ENCODE data around the gene KRT34. TPM values are rescaled to one million over a fixed set of nuclear protein-coding genes. Genes with fewer than 3 reads are reported as not detected.
"Not testable (repeated sequence)": the region's sequence is repeated elsewhere in the genome, so short reads cannot be mapped to it uniquely, and the experiment has no call there.

The KRT34 gene
- total RNA-seq, 4 donors from 2014 or later, result not detected

- peaks cover 0 to 4% (median 3%) of the 10 kb centered on the region in 3 donors for H3K9me3 ChIP-seq
- ATAC-seq, result no peak
- no peaks in the 10 kb centered on the region for H3K36me3 ChIP-seq
- no peak overlapping the region for H3K27ac ChIP-seq
- no peak for DNase-seq
- no peak overlapping the region for H3K4me3 ChIP-seq
- TF ChIP-seq, protein P1, sequence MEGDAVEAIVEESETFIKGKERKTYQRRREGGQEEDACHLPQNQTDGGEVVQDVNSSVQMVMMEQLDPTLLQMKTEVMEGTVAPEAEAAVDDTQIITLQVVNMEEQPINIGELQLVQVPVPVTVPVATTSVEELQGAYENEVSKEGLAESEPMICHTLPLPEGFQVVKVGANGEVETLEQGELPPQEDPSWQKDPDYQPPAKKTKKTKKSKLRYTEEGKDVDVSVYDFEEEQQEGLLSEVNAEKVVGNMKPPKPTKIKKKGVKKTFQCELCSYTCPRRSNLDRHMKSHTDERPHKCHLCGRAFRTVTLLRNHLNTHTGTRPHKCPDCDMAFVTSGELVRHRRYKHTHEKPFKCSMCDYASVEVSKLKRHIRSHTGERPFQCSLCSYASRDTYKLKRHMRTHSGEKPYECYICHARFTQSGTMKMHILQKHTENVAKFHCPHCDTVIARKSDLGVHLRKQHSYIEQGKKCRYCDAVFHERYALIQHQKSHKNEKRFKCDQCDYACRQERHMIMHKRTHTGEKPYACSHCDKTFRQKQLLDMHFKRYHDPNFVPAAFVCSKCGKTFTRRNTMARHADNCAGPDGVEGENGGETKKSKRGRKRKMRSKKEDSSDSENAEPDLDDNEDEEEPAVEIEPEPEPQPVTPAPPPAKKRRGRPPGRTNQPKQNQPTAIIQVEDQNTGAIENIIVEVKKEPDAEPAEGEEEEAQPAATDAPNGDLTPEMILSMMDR (IDR thresholded peaks at IDR 0.05 in 4 of 5, conservative IDR thresholded peaks at IDR 0.05 in 1 of 5), result no peak
- TF ChIP-seq POLR2A (IDR thresholded peaks at IDR 0.05), result no peak
- intact Hi-C loops (cut with DNase I; ENCODE audit: low total_unique reads) (no loop called here), in situ Hi-C loops (cut with MboI; ENCODE audit: low sequenced_read_pairs in 4 of 4) (no loop called here)
- no peaks in the 10 kb centered on the region for H3K27me3 ChIP-seq
- no peaks in the 10 kb centered on the region for H3K4me1 ChIP-seq
These were observed 1.6 kb upstream of the KRT34 start for GRCh38 chr17:41383690-41384089.

GRCh38 chr17:41382394-41382793, 288 bp upstream of the KRT34 start:
- no peak overlapping the region for H3K4me3 ChIP-seq
- ATAC-seq (no peak), DNase-seq (no peak)
- intact Hi-C loops (cut with DNase I; ENCODE audit: low total_unique reads), result no loop called here
- TF ChIP-seq POLR2A (IDR thresholded peaks at IDR 0.05), result no peak
- TF ChIP-seq, protein P1 (IDR thresholded peaks at IDR 0.05 in 4 of 5, conservative IDR thresholded peaks at IDR 0.05 in 1 of 5), result no peak
- H3K9me3 ChIP-seq, result peaks cover 0 to 4% (median 3%) of the 10 kb centered on the region in 3 donors
- in situ Hi-C loops (cut with MboI; ENCODE audit: low sequenced_read_pairs in 4 of 4), result no loop called here
- no peak overlapping the region for H3K27ac ChIP-seq
- no peaks in the 10 kb centered on the region for H3K36me3 ChIP-seq
- no peaks in the 10 kb centered on the region for H3K27me3 ChIP-seq
- no peaks in the 10 kb centered on the region for H3K4me1 ChIP-seq

DNA sequence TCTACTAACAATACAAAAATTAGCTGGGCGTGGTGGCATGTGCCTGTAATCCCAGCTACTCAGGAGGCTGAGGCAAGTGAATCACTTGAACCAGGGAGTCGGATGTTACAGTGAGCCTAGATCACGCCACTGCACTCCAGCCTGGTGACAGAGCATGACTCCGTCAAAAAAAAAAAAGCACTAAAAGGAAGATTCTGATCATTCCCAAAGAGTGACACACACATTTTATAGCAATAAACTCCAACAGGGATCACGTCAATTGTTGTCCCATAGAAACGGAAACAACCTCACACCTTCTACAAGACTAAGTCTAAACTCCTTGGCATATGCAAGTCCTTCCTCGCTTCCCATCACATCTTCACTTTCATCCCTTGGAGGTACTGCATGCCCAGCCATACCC, 2.0 kb downstream of the KRT34 start:
- H3K27ac ChIP-seq; DNase-seq; H3K36me3 ChIP-seq; H3K9me3 ChIP-seq; H3K27me3 ChIP-seq; intact Hi-C loops (cut with DNase I; ENCODE audit: low total_unique reads); in situ Hi-C loops (cut with MboI; ENCODE audit: low sequenced_read_pairs in 4 of 4); ATAC-seq; H3K4me1 ChIP-seq; H3K4me3 ChIP-seq: not testable (repeated sequence)

- Histone ChIP-seq H3K27me3 (no peaks in the 10 kb centered on the region), H3K9me3 (no peaks in the 10 kb centered on the region), H3K36me3 (no peaks in the 10 kb centered on the region), H3K4me1 (no peaks in the 10 kb centered on the region), H3K27ac (no peak overlapping the region), H3K4me3 (no peak overlapping the region)
- in situ Hi-C loops (cut with MboI; ENCODE audit: low sequenced_read_pairs in 4 of 4), result no loop called here
- DNase-seq (no peak), ATAC-seq (no peak)
- TF ChIP-seq, protein P1 (IDR thresholded peaks at IDR 0.05 in 4 of 5, conservative IDR thresholded peaks at IDR 0.05 in 1 of 5), result no peak
- TF ChIP-seq POLR2A (IDR thresholded peaks at IDR 0.05), result no peak
- intact Hi-C loops (cut with DNase I; ENCODE audit: low total_unique reads), result no loop called here
These were observed 4.6 kb downstream of the KRT34 start for GRCh38 chr17:41377546-41377945.

- no peaks in the 10 kb centered on the region for H3K4me1 ChIP-seq
- in situ Hi-C loops (cut with MboI; ENCODE audit: low sequenced_read_pairs in 4 of 4), result no loop called here
These were observed 12.4 kb downstream of the KRT34 start, which contains the start of gene KRT33B for GRCh38 chr17:41369713-41370112. KRT33B (minus strand) TSS chr17:41369813; CDS start chr17:41369750, 63 bp downstream.

More at GRCh38 chr17:41369713-41370112, 12.4 kb downstream of the KRT34 start, which contains the start of gene KRT33B:
- Histone ChIP-seq H3K36me3 (no peaks in the 10 kb centered on the region), H3K4me3 (no peak within 1 kb of the TSS), H3K27ac (no peak within 1 kb of the TSS), H3K27me3 (no peaks in the 10 kb centered on the region), H3K9me3 (no peaks in the 10 kb centered on the region)
- intact Hi-C loops (cut with DNase I; ENCODE audit: low total_unique reads), result no loop called here
- TF ChIP-seq POLR2A (IDR thresholded peaks at IDR 0.05), result no peak
- TF ChIP-seq, protein P1 (IDR thresholded peaks at IDR 0.05 in 4 of 5, conservative IDR thresholded peaks at IDR 0.05 in 1 of 5), result no peak
- ATAC-seq, result no peak
- DNase-seq, result no peak
